RWPE2 (cell line): ENCODE measurements around the gene MAPRE3.

Source experiments
- ATAC-seq: fragments of 200-7000 bp; cut with Tn5 transposase; 3 replicates; pipeline ENCODE4 v1.9.1; 2021; ENCODE audit warnings: low read depth
- DNase-seq: peaks from one replicate; pipeline ENCODE4 v3.0.0-alpha.2; 2020; ENCODE audit warnings: low spot score
- H3K27ac ChIP-seq: fragments of 450-650 bp; 2 replicates; pipeline ENCODE4 v1.5.1; 2017; ENCODE audit warnings: mild to moderate bottlenecking; ENCODE audit not compliant: poor library complexity, severe bottlenecking
- H3K27me3 ChIP-seq: fragments of 250-450 bp; sonication (Bioruptor Pico); 2 replicates; pipeline ENCODE4 v1.5.1; 2021; ENCODE audit warnings: mild to moderate bottlenecking, moderate library complexity; ENCODE audit not compliant: insufficient read depth, poor library complexity, severe bottlenecking
- H3K36me3 ChIP-seq: fragments of 250-450 bp; sonication (Bioruptor Pico); 2 replicates; pipeline ENCODE4 v1.5.1; 2020; ENCODE audit warnings: low read depth, mild to moderate bottlenecking, moderate library complexity
- H3K4me1 ChIP-seq: fragments of 250-450 bp; sonication (Bioruptor Pico); 2 replicates; pipeline ENCODE4 v1.5.1; 2021; ENCODE audit warnings: mild to moderate bottlenecking, moderate library complexity; ENCODE audit not compliant: insufficient read depth, poor library complexity, severe bottlenecking
- H3K4me3 ChIP-seq: fragments of 250-450 bp; sonication (Bioruptor Pico); 2 replicates; pipeline ENCODE4 v1.5.1; 2021; ENCODE audit warnings: mild to moderate bottlenecking, moderate library complexity; ENCODE audit not compliant: severe bottlenecking
- H3K9me3 ChIP-seq: fragments of 250-450 bp; sonication (Bioruptor Pico); 2 replicates; pipeline ENCODE4 v1.5.1; 2021; ENCODE audit warnings: mild to moderate bottlenecking, moderate library complexity; ENCODE audit not compliant: severe bottlenecking
- TF ChIP-seq, protein P1 (sequence below): fragments of 450-650 bp; IDR thresholded peaks from one replicate; pipeline ENCODE4 v1.5.1; 2017; ENCODE audit warnings: mild to moderate bottlenecking, moderate library complexity; ENCODE audit not compliant: poor library complexity, severe bottlenecking

Gene MAPRE3

DNA sequence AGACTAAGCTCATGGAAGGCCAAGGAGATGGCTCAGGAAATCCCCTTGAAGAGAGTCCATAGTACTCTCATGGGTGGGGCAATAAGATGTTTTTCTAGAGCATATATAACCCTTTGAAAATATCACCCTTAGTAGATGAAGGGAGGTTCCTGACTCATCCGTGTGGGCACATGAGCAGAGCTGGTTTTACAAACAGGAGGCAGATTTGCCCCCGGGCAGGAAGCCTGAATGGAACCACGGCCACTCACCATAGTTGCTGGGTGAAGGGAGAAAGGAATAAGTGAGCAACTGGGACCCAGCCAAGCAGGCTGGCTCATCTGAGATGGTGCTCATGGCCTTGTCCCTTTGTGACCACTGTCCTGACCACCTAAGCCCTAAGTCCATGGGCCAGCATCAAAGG, 29.0 kb upstream of the MAPRE3 start:
- Histone ChIP-seq H3K9me3 (no peaks in the 10 kb centered on the region), H3K4me3 (no peak overlapping the region), H3K4me1 (no peaks in the 10 kb centered on the region), H3K36me3 (no peaks in the 10 kb centered on the region), H3K27ac (no peak overlapping the region), H3K27me3 (no peaks in the 10 kb centered on the region)
- TF ChIP-seq, protein P1, sequence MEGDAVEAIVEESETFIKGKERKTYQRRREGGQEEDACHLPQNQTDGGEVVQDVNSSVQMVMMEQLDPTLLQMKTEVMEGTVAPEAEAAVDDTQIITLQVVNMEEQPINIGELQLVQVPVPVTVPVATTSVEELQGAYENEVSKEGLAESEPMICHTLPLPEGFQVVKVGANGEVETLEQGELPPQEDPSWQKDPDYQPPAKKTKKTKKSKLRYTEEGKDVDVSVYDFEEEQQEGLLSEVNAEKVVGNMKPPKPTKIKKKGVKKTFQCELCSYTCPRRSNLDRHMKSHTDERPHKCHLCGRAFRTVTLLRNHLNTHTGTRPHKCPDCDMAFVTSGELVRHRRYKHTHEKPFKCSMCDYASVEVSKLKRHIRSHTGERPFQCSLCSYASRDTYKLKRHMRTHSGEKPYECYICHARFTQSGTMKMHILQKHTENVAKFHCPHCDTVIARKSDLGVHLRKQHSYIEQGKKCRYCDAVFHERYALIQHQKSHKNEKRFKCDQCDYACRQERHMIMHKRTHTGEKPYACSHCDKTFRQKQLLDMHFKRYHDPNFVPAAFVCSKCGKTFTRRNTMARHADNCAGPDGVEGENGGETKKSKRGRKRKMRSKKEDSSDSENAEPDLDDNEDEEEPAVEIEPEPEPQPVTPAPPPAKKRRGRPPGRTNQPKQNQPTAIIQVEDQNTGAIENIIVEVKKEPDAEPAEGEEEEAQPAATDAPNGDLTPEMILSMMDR, result no peak
- DNase-seq (no peak), ATAC-seq (no peak)

DNA sequence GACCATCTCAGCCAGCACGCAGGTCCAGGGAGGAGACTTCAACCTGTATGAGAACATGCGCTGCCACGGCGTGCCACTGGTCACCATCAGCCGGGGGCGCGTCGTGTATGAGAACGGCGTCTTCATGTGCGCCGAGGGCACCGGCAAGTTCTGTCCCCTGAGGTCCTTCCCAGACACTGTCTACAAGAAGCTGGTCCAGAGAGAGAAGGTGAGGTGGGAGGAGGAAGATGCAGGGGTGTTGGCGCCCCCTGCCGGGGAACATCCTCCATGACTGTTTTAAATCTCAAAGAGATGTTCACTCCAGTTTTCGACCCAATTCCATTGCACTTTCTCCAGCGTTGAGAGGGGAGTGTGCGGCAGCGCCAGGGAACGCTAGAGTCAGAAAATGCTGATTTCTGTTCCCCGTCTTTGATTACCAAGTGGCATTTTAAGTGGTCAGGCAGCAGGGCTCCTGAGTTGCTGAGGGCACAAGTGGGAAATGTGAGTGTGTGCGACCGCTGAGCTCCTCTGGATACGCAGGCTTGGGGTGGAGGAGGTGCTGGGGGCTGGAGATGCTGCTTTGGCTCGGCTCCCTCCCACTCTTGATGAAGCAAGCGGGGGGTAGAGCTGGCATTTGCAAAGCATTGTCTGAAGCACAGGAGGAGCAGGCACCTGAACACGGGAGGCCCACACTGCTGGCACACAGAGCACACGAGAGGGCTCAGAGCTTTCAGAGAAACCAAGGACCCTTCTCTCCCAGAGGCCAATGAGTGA, 27.7 kb upstream of the MAPRE3 start:
- no peak overlapping the region for H3K4me3 ChIP-seq

DNA sequence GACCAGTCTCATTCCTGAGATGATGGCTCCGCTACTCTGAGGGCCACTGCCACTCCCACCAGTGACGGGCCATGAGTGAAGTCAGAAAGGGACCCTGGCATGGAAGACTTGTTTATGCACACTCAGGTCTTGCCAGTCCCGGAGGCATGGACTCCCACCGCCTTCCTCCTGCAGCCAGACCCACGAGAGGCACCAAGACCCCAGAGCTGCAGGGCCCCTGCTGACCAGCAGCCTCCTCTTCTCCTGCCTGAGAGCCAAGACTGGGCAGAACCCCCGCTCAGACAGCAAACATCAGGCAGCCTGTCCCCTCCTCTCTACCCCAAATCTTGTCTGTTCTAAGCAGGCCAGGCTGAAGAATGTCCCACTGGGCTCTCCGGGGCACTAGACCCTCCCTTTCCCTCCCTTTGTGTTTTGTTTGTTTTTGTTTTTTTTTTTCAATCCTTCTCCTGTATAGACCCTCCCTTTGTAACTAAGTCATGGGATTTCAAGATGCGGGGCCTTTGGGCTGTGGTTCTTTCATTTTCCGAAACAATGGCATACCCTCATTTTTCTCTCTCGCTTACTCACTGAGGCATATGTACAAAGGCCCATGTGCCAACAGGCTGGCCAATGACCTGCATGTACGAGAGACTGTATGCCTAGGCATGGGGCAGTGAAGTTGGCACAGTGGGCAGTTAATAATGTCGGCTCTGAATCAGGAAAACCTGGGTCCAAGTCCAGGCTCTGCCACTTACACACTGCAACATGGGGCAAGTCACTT, 24.3 kb upstream of the MAPRE3 start:
- ATAC-seq (no peak), DNase-seq (no peak)
- Histone ChIP-seq H3K4me1 (no peaks in the 10 kb centered on the region), H3K9me3 (no peaks in the 10 kb centered on the region), H3K36me3 (no peaks in the 10 kb centered on the region), H3K27me3 (peaks cover 4% of the 10 kb centered on the region), H3K4me3 (no peak overlapping the region), H3K27ac (no peak overlapping the region)
- TF ChIP-seq, protein P1, result no peak

More for the DNA sequence above, 27.7 kb upstream of the MAPRE3 start:
- DNase-seq (no peak), ATAC-seq (no peak; the same call in 2 of the 3 replicates)
- Histone ChIP-seq H3K4me1 (no peaks in the 10 kb centered on the region), H3K9me3 (no peaks in the 10 kb centered on the region), H3K27ac (no peak overlapping the region), H3K36me3 (no peaks in the 10 kb centered on the region), H3K27me3 (no peaks in the 10 kb centered on the region)
- TF ChIP-seq, protein P1, result peak; percentile 71

DNA sequence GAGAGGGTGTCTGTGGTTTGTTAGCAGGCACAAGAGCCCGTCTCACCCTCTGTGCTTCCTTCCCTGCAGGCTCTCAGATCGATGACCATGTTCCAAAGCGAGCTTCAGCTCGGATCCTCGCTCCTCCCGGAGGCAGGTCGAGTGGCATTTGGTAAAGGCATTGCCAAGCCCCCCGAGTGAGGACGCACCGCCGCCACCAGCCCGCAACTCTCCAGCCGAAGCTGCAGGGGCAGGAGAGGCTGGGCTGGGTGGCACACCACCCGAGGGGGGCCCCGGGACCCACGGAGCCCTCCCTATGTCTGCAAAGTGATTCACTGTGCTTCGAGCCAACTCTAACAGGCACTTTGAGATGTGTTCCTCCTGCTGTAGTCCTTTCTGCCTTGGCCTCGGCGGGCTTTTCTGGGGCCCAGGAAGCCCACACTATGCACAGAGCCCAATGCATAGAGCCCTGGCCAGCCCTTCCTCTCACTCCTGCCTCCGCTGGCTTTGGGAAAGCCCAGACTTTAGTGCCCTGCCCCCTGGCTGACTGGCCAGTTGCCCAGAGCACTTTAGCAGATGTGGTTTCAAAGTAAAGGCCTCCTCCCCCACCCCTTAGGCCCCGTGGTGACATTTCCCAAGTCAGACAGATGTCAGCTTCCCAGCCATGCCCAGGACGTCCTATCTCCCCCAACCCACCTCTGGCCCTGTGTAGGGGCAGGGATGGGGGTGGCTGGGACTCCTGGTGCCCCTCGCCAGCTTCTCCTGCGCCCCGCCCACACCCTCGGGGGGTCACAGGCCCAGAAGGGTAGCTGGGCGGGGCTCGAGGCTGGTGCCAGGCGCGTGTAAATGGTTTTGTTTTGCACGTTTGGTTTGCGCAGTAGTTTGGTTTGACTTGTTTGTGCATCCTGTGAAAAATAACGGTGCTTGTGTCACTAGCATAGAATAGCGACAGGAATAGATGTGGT, 23.3 kb upstream of the MAPRE3 start:
- TF ChIP-seq, protein P1, result no peak
- no peak; the same call in 2 of the 3 replicates for ATAC-seq

More for the DNA sequence above, 23.3 kb upstream of the MAPRE3 start:
- no peak overlapping the region for H3K27ac ChIP-seq
- H3K4me1 ChIP-seq, result no peaks in the 10 kb centered on the region
- no peaks in the 10 kb centered on the region for H3K9me3 ChIP-seq
- no peak for DNase-seq
- no peak overlapping the region for H3K4me3 ChIP-seq
- no peaks in the 10 kb centered on the region for H3K36me3 ChIP-seq
- H3K27me3 ChIP-seq, result peaks cover 6% of the 10 kb centered on the region
